Suprapubic skin (tissue), 3 donors: ENCODE data around the gene CCDC28A.

Experiments
- EP300 ChIP-seq: sonication (generic); formaldehyde crosslinking; IDR thresholded peaks from one replicate; pipeline ENCODE4 v1.6.1; 2017; ENCODE audit warnings: antibody characterized with exemption
- POLR2A ChIP-seq, 2 donors: fragments of 450-650 bp; IDR thresholded peaks; one replicate each; pipeline ENCODE4 v1.6.1; 2017; ENCODE audit warnings: antibody characterized with exemption in 2 of 2, mild to moderate bottlenecking in 2 of 2, moderate library complexity in 2 of 2
- TF ChIP-seq, protein P1 (sequence below), 2 donors: fragments of 200-600 bp in 1 of 2; fragments of 450-650 bp in 1 of 2; sonication (generic) in 1 of 2; IDR thresholded peaks; one replicate each; pipeline ENCODE4 v1.5.1; 2016 to 2019; ENCODE audit warnings: antibody characterized with exemption in 2 of 2, mild to moderate bottlenecking in 1 of 2, moderate library complexity in 1 of 2

GRCh38 chr6:138809677-138810076, 36.1 kb downstream of the CCDC28A start:
- TF ChIP-seq EP300 = no peak
- TF ChIP-seq POLR2A (IDR thresholded peaks at IDR 0.05) = no peak
- TF ChIP-seq, protein P1, sequence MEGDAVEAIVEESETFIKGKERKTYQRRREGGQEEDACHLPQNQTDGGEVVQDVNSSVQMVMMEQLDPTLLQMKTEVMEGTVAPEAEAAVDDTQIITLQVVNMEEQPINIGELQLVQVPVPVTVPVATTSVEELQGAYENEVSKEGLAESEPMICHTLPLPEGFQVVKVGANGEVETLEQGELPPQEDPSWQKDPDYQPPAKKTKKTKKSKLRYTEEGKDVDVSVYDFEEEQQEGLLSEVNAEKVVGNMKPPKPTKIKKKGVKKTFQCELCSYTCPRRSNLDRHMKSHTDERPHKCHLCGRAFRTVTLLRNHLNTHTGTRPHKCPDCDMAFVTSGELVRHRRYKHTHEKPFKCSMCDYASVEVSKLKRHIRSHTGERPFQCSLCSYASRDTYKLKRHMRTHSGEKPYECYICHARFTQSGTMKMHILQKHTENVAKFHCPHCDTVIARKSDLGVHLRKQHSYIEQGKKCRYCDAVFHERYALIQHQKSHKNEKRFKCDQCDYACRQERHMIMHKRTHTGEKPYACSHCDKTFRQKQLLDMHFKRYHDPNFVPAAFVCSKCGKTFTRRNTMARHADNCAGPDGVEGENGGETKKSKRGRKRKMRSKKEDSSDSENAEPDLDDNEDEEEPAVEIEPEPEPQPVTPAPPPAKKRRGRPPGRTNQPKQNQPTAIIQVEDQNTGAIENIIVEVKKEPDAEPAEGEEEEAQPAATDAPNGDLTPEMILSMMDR (IDR thresholded peaks at IDR 0.05) = no peak
